Raji (cell line): Measurements from ENCODE around the gene TSC22D3.

Source experiments
- POLR2A ChIP-seq: IDR thresholded peaks from 2 replicates; pipeline ENCODE4 v1.6.1; 2011; ENCODE audit warnings: low read depth, low read length, control low read depth; ENCODE audit not compliant: insufficient read depth

TSC22D3 gene

DNA sequence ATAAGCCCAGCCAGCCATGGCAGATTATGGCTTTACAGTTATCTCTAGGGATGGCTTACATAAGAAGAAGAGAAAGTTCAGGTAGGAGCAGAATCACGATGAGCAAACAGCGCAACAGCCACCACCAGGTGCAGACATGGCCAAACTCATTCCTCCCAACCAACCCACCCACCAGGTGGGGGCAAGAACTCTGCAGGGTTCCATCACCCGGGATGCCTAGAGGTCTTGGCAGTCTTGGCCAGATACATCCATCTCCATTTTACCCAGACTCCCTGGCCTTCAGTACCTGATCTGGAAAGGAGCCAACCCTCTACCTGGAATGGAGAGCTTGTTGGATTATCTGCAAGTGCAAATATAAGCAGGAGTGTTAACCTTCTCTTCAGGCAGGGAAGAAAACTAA, 7.5 kb downstream of the TSC22D3 start:
- TF ChIP-seq POLR2A = no peak

DNA sequence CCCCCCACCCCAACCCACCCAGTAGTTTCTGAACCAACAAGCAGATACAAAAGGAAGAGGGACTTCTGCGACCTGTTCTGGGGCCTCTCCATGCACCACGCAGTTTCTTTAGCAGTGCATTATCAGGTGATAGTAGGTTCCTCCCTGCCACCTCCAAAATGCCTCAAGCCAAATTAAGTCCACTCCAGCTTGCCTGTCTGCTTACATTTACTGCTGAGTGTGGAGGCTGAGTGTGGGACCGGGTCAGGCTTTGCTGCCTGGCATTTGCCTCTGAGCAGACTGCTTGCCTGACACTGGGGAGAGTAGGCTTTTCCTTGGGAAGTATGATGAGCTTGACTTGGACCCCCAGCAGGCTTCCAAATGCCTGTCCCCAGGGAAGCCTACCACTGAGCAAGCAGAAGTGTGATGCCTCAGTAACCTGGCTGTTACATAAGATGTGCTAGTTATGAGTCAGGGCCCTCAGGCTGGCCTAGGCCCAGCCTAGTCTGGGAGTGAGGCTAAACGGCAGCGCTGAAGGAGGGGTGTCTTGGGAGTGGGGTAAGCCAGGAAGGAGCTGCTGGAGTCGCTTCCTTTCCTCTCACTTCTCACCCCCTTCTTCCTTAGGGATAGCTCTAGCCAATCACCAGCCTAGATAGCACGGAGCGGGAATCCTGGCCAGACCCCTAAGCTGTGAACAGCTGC, 9.0 kb downstream of the TSC22D3 start:
- no peak for TF ChIP-seq POLR2A

DNA sequence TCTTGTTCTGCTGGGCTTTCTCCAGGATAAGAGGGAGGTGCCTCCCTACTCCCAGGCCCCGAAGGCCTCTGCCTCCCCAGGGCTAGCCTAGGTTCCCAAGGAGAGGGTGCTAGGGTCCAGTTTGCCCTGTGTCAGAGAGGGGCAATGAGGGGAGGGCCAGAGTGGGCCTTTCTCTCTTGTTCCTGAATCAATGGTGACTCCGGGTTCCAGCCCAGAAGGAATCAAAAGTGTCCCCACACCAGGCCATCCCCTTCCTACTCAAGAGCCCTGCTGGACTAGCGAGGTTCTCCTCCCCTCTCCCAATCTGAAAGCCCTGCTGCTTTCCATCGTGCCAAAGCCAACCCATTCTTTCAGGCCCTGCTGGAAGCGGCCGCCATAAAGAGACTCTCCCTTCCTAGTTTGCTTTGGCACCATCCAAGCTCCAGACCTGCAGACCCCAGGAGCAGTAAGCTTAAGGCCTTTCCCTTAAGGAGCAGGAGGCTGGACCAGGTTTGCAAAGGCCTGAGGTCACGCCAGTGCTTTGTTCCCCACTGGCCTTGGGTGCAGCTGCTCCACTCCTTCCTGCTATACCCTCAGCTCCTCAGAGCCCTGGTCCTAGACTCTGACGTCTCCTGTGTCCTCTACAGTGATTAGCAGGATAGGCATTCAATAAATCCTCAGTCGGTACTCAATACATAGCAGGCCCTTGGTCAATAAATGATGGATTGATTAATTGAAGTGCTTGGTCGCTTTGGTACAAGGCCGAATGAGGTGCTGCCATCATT, 10.6 kb downstream of the TSC22D3 start:
- no peak for TF ChIP-seq POLR2A

DNA sequence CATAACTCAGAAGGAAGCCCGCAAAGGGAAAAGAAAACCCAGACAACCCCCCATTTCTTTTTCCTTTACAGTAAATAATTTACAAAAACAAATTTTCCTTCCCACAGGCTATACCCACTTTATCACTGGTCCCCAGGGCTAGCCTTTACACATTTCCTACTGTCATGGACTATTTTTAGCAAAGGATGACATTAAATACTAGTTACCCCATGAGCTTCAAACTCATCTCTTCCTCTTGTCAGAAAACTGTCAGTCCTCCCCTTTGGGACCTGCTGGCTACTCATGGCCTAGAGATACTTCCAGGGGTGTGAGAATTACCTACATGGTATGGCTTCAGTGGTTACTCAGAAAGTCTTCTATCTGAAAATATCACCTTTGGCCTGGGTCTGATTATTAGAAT, 11.9 kb downstream of the TSC22D3 start:
- TF ChIP-seq POLR2A = no peak

DNA sequence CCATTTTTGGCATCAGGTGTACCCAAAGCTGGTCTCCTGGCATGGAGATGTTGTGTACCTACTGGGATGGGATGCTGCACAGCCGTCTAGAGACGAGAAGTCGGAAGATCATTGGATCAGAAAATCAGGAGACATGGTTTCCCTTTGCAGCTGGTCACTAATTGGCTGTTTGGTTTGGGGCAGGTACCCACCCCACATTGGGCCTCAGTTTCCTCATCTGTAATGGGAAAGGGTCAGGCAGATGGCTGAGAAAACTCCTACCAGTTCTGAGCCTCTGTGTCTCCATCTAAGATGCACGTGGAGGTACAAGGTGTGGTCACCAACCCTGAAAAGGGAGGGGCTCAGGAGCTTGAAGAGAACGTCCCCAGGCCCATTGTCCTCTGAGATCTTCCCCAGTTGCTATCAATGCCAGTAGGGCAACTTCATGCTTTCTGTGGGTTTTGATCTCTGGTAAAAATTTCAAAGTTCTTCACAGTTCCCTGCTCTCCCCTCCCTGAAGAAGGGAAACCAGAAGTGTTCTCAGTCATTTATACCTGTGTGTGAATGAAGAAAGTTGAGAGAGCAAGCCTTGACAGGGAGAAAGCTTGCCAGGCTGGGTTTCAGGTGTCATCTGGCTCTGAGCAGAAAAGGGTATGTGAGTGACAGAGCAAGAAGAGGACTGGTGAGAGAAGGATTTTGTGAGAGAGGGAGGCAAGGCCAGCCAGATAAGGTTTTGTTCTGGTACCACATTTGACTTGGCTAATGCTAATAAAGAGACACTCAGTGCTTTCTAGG, 15.1 kb downstream of the TSC22D3 start:
- no peak for TF ChIP-seq POLR2A

DNA sequence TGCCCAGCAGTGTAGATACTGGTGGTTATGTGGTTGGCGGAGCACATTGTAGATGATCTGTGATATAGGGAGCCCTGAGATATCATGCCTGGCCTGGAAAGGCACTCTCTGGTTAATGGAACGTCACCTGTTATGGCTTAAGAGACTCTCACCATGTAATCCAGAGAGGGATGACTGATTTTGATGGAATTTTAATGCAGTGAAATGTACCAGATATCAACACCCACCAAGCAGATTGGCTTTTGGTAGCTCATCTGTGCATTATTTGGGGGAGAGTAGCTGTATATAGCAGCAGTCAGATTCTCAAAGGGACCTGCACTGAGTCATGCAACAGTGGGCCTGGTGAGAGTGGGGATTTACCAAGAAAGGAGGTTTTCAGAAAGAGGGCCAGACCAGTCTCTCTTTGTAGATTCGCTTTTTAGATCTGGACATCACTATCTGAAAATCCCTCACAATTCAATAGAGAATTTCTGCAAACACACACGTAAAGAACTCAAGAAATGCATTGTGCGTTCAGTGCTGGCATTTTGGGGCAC, 17.3 kb downstream of the TSC22D3 start:
- no peak for TF ChIP-seq POLR2A

DNA sequence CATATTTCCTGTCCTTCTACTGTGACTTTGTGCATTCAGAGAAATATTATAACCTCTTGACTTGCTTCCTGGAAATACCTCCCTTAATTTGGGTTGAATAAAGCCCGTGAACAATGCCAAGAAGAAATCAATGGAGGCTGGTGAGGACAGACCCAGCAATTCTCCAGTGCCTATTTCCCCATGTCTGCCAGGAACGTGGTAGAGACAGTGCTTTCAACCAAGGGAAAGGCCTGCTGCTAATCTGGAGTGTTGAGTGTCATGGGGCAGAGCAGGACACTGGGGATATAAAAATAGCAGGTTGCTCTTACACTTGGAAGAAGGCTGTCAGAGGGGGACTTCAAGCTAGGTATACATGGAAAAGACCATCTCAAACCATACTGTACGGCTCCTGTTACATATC, 19.9 kb downstream of the TSC22D3 start:
- no peak for TF ChIP-seq POLR2A

DNA sequence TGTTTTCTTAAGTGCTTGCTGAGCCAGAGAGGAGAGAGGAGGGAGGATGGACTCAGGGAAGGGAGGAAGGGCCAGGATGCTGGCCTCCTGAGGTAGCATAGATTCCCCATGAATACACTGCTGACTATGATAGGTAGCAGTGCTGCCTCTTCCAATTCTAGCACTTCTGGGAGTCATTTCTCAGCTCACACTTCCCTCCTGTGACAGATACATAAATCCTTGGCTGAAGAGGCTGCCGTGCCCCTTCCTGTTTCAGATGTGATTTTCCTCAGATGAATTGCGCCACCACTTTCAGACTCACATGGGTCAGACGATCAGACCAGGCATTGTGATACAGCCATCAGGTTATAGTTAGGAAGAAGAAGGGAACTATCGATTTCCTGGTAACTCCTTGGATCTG, 22.4 kb downstream of the TSC22D3 start:
- no peak for TF ChIP-seq POLR2A

DNA sequence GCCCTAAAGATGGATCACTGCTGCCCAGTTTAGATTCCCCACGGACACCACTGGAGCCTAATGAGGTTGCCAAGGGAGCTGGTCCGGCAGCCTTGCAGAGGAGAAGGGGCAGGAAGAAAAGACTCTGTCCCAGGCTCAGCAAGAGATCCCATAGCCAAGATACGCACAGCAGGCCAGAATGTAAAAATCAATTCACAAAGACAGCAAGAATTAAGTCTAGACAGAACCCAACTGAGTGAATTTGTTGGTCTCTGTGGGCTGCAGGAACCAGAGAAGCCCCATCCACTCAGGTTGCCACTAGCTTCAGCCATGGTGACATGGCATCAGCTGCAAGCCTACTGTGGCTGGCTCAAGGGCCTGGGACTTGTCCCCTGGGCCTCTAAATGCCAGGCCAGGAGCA, 22.9 kb downstream of the TSC22D3 start:
- no peak for TF ChIP-seq POLR2A

DNA sequence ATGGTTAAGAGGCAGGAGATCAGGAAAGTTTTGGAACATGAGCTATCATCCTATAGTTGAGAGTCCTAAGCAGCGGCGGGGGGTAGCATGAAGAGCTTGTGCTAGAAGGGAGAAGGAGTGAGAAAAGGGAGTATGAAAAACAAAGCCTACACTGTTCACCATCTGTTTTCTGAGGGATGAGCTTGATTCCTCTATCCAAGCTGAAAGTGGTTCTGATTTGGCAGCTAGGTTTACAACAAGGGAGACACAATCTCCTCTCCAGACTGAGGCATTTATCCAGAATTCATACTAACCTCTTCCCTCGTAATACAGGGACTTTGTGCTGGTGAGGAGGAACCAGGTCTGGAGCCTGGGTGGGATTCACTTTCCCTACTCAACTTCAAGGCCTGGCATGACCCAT, 23.5 kb downstream of the TSC22D3 start:
- no peak for TF ChIP-seq POLR2A

DNA sequence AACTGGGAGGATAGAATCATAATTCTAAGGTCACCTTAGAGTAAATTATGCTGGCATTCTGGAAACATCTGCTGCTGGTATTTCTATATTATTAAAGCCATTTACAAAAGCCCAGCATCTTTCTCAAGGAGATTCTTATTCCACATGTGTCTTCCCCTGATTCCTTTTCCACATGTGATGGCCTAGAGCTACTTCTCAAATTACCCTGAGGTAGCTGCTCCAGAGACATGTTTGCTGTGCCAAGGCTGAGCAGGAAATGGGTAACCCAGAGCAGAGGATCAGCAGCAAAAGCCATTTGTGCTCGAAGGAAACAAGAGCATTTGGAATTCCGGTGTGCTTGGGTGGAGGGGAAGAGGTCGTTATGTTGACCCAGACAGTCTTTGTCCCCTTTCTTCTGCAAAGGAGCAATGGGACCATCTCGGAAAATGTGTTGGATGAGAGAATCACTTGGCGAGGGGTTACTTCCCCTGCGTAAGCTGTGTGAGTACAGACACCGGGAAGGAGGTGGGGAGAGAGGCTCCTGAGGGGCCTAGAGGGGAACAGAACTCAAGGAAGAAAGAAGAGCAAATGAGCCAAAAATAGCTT, 24.6 kb downstream of the TSC22D3 start:
- TF ChIP-seq POLR2A = no peak

DNA sequence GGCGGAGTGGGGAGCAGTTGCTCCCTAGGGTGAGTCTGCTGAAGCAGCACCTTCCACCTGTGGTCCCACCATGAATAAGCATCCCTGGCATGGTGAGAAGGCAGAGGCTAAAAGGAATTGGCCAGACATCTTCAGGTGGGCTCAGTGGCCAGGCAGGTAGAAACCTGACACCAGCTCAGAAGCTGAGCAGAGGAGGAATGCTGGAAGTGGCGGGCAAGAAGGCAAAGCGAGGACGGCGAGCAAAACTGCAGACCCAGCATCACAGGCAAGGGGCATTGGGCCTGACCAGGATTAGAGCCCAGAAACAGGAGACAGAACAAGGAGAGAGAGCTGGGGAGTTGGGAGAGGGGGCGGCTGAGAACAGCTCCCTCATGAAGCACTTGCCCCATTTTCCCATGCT, 25.3 kb downstream of the TSC22D3 start:
- no peak for TF ChIP-seq POLR2A

DNA sequence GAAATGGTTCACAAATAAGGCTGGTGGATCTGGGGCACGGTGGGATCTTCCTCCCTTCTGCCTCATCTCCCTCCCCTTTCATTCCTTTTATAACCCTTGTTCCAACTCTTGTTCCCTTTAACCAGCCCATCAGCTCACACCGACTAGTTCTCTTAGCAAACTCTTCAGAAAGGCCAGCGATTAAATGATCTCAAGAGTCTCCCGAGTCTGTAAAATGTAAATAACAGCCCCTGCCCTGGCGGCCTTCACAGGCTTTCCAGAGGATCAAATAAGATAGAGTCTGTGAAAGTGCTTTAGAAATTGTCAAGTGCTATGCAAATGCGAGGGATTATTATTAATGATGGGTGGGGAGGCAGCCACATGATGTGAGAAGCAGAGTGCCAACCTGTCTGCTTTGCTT, 27.1 kb downstream of the TSC22D3 start:
- no peak for TF ChIP-seq POLR2A

DNA sequence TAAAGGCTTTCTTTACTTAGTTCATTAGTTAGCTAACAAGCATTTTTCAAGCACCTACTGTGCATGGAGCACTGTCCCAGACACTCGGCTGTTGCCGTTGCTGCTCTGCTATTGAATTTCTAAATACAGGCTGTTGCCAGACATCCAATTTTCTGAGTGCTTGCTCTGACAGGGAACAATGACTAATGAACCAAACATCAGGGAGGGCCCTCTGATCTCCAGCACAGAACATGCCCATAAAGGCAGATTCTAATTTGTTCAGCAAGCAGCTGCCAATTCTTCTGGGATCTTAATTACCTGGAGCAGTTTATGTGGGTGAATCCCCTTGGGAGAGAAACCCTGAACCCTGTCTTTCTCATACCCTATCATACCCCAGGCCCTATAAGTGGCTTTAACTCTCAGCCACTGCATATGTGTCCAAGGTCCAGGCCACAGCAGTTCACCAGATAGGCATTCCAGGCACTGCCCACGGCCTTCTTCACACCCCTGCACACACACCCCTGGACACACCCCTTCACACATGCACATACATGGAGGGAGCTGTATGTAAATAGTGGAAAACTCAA, 27.9 kb downstream of the TSC22D3 start:
- no peak for TF ChIP-seq POLR2A

DNA sequence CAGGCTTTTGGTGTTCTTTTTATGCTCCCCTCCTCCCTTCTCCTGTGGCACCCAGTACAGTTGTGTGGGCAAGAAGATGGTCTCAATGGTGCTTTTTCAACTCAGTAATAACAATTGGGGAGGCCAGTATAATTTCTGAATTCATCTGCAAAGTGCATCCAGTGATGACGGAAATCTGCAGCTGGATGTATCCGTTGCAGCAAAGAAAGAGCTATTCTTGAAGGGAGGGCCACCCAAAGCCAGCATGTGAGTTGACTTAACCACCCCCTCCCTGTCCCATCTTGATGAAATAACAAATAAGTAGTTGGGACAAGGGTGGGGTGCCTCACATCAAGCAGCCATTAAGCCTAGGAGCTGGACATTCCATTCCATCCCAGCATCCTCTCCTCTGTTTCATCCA, 30.7 kb downstream of the TSC22D3 start:
- no peak for TF ChIP-seq POLR2A
